Keratinocyte (primary cell): ENCODE data around the gene STPG2. TPM values are rescaled to one million over a fixed set of nuclear protein-coding genes. Genes with fewer than 3 reads are reported as not detected.

Experiments used
- DNase-seq: peaks from one replicate; pipeline ENCODE4 v3.0.0-alpha.2; 2011; ENCODE audit warnings: low read depth, missing footprints, low spot score
- FAIRE-seq: peaks from 2 replicates; lab custom pipeline; 2011; peaks lifted over from hg19 to GRCh38; lab: Jason Lieb, UNC
- H2AFZ ChIP-seq: 2 replicates; pipeline ENCODE4 v1.6.0; 2012; ENCODE audit warnings: low read length, control low read depth, inconsistent platforms; ENCODE audit not compliant: control insufficient read depth
- H3K27ac ChIP-seq: 2 replicates; pipeline ENCODE4 v1.5.1; 2011; ENCODE audit warnings: low read length; ENCODE audit not compliant: control insufficient read depth, insufficient read depth
- H3K27me3 ChIP-seq: 3 replicates; pipeline ENCODE4 v1.6.0; 2011; ENCODE audit warnings: low read length; ENCODE audit not compliant: control insufficient read depth, insufficient read depth; ENCODE audit errors: extremely low read depth
- H3K36me3 ChIP-seq, 2 experiments: 2 replicates in 1 of 2; 3 replicates in 1 of 2; pipeline ENCODE4 v1.5.1; 2011; ENCODE audit warnings: low read length in 2 of 2, mild to moderate bottlenecking in 1 of 2; ENCODE audit not compliant: control insufficient read depth in 2 of 2, insufficient read depth in 2 of 2; ENCODE audit errors: extremely low read depth in 1 of 2
- H3K4me1 ChIP-seq: 3 replicates; pipeline ENCODE4 v1.5.1; 2011; ENCODE audit warnings: low read length; ENCODE audit not compliant: control insufficient read depth, insufficient read depth; ENCODE audit errors: extremely low read depth
- H3K4me2 ChIP-seq: 3 replicates; pipeline ENCODE4 v1.6.0; 2011; ENCODE audit warnings: low read depth, low read length; ENCODE audit not compliant: control insufficient read depth, insufficient read depth; ENCODE audit errors: extremely low read depth
- H3K4me3 ChIP-seq, 3 experiments: fragments of 200-600 bp in 1 of 3; sonication (generic) in 1 of 3; 2 replicates in 2 of 3; 3 replicates in 1 of 3; pipeline ENCODE4 v1.5.1; 2011 to 2016; ENCODE audit warnings: low read length in 3 of 3, mild to moderate bottlenecking in 3 of 3, control low read depth in 2 of 3, inconsistent platforms in 1 of 3, low read depth in 1 of 3, mixed read lengths in 1 of 3, mixed run types in 1 of 3, moderate library complexity in 1 of 3; ENCODE audit not compliant: control insufficient read depth in 2 of 3, insufficient read depth in 2 of 3; ENCODE audit errors: extremely low read depth in 1 of 3
- H3K79me2 ChIP-seq: 2 replicates; pipeline ENCODE4 v1.6.0; 2012; ENCODE audit warnings: low read length; ENCODE audit not compliant: control insufficient read depth, insufficient read depth
- H3K9ac ChIP-seq: 3 replicates; pipeline ENCODE4 v1.6.0; 2011; ENCODE audit warnings: low read length; ENCODE audit not compliant: control insufficient read depth, insufficient read depth; ENCODE audit errors: extremely low read depth
- H3K9me1 ChIP-seq: 3 replicates; pipeline ENCODE4 v1.6.0; 2011; ENCODE audit warnings: low read length; ENCODE audit not compliant: control insufficient read depth, insufficient read depth; ENCODE audit errors: extremely low read depth
- H3K9me3 ChIP-seq: 2 replicates; pipeline ENCODE4 v1.5.1; 2012; ENCODE audit warnings: low read depth, low read length; ENCODE audit not compliant: control insufficient read depth
- H4K20me1 ChIP-seq: 3 replicates; pipeline ENCODE4 v1.6.0; 2011; ENCODE audit warnings: low read length; ENCODE audit not compliant: control insufficient read depth, insufficient read depth; ENCODE audit errors: extremely low read depth
- EZH2 ChIP-seq: IDR thresholded peaks from one replicate; pipeline ENCODE4 v1.6.1; 2012; ENCODE audit warnings: inconsistent platforms, mild to moderate bottlenecking, low read length, moderate library complexity
- dilution Hi-C: fragments of 300-500 bp; cut with MboI; formaldehyde crosslinking; loops from one replicate; pipeline ENCODE4 v1.7.0; 2020; ENCODE audit warnings: low sequenced_read_pairs; ENCODE audit not compliant: extremely low pct_ligation_motif_present
- polyA plus RNA-seq, 5 experiments: library from polyadenylated mRNA; depleted of rRNA in 3 of 5; stranded (reverse) in 3 of 5; stranded (forward) in 1 of 5; unstranded in 1 of 5; fragments of >200 nt; gene quantifications; 1 replicate in 1 of 5; 2 replicates in 3 of 5; 3 replicates in 1 of 5; pipeline versions ENCODE4 v1.2.1 to v1.2.3, GENCODE V29; 2011 to 2012; ENCODE audit warnings: missing spikeins in 2 of 5, low read depth in 1 of 5, low replicate concordance in 1 of 5
- TF ChIP-seq, protein P1 (sequence below), 3 experiments: IDR thresholded peaks in 1 of 3; conservative IDR thresholded peaks in 1 of 3; optimal IDR thresholded peaks in 1 of 3; 2 replicates in 2 of 3; 3 replicates in 1 of 3; pipeline versions ENCODE3 to v1.5.1; 2011; ENCODE audit warnings: low read length in 3 of 3, mild to moderate bottlenecking in 3 of 3, moderate library complexity in 2 of 3, control low read depth in 1 of 3, inconsistent platforms in 1 of 3; ENCODE audit not compliant: insufficient read depth in 2 of 3; ENCODE audit errors: extremely low read depth in 1 of 3

Gene STPG2
- polyA plus RNA-seq, 1 donor (not counting 4 experiments of a cell fraction or from before 2014, with no cell fraction given), result 0.07 TPM

- Histone ChIP-seq H3K79me2 (no peaks in the 10 kb centered on the region), H4K20me1 (no peaks in the 10 kb centered on the region), H3K27me3 (no peaks in the 10 kb centered on the region), H3K4me3 (no peak overlapping the region), H3K9ac (no peak overlapping the region), H3K27ac (no peak overlapping the region), H3K9me3 (no peaks in the 10 kb centered on the region), H3K4me1 (no peaks in the 10 kb centered on the region), H3K4me2 (no peak overlapping the region), H3K36me3 (no peaks in the 10 kb centered on the region), H3K9me1 (no peaks in the 10 kb centered on the region), H2AFZ (no peak overlapping the region)
- no peak for TF ChIP-seq EZH2
- TF ChIP-seq, protein P1, sequence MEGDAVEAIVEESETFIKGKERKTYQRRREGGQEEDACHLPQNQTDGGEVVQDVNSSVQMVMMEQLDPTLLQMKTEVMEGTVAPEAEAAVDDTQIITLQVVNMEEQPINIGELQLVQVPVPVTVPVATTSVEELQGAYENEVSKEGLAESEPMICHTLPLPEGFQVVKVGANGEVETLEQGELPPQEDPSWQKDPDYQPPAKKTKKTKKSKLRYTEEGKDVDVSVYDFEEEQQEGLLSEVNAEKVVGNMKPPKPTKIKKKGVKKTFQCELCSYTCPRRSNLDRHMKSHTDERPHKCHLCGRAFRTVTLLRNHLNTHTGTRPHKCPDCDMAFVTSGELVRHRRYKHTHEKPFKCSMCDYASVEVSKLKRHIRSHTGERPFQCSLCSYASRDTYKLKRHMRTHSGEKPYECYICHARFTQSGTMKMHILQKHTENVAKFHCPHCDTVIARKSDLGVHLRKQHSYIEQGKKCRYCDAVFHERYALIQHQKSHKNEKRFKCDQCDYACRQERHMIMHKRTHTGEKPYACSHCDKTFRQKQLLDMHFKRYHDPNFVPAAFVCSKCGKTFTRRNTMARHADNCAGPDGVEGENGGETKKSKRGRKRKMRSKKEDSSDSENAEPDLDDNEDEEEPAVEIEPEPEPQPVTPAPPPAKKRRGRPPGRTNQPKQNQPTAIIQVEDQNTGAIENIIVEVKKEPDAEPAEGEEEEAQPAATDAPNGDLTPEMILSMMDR (optimal IDR thresholded peaks at IDR 0.05 in 1 of 3, IDR thresholded peaks at IDR 0.05 in 1 of 3, conservative IDR thresholded peaks at IDR 0.05 in 1 of 3; ENCODE audit: extremely low read depth in 1 of 3, insufficient read depth in 2 of 3, low read length in 3 of 3), result no peak
- dilution Hi-C loops, result no loop called here
- FAIRE-seq (no peak), DNase-seq (no peak)
These were observed 594.2 kb downstream of the STPG2 start for GRCh38 chr4:97548943-97549583.

GRCh38 chr4:97548186-97548585 lies 595.1 kb downstream of the STPG2 start:
- no peaks in the 10 kb centered on the region for H3K27me3 ChIP-seq
- dilution Hi-C loops, result no loop called here
- no peak for FAIRE-seq

More at GRCh38 chr4:97548186-97548585, 595.1 kb downstream of the STPG2 start:
- H3K9me1 ChIP-seq, result no peaks in the 10 kb centered on the region
- no peaks in the 10 kb centered on the region for H3K9me3 ChIP-seq
- no peak for DNase-seq
- H3K4me2 ChIP-seq, result no peak overlapping the region
- no peak overlapping the region for H3K27ac ChIP-seq
- H3K4me1 ChIP-seq, result no peaks in the 10 kb centered on the region
- no peaks in the 10 kb centered on the region for H4K20me1 ChIP-seq
- TF ChIP-seq, protein P1 (optimal IDR thresholded peaks at IDR 0.05 in 1 of 3, IDR thresholded peaks at IDR 0.05 in 1 of 3, conservative IDR thresholded peaks at IDR 0.05 in 1 of 3; ENCODE audit: extremely low read depth in 1 of 3, insufficient read depth in 2 of 3, low read length in 3 of 3), result no peak
- TF ChIP-seq EZH2, result no peak
- no peaks in the 10 kb centered on the region for H3K36me3 ChIP-seq
- H3K4me3 ChIP-seq, result no peak overlapping the region
- H3K9ac ChIP-seq, result no peak overlapping the region
- no peak overlapping the region for H2AFZ ChIP-seq
- H3K79me2 ChIP-seq, result no peaks in the 10 kb centered on the region
